HCT116 (cell line): ENCODE results near the gene GAP43. TPM values are rescaled to one million over a fixed set of nuclear protein-coding genes. Genes with fewer than 3 reads are reported as not detected.

Experiments
- ATAC-seq: fragments of 200-7000 bp; cut with Tn5 transposase; 2 replicates; pipeline ENCODE4 v1.9.1; 2020; ENCODE audit warnings: mild to moderate bottlenecking, moderate library complexity
- BruUV-seq: library from RNA; stranded (reverse); fragments of 400-500 nt; replicated peaks from 2 replicates; lab custom pipeline; 2021; lab: Mats Ljungman, UMichigan
- CTCF ChIA-PET: fragments of 300-600 bp; sonication (Branson Sonifier 250); formaldehyde crosslinking; loops from one replicate; lab custom pipeline; 2021; ENCODE audit warnings: antibody characterized with exemption; lab: Charles Lee
- POLR2A ChIA-PET: fragments of 300-600, 350-600 bp; sonication (Branson Sonifier 250); formaldehyde crosslinking; loops from one replicate; lab custom pipeline; 2021; ENCODE audit warnings: antibody characterized with exemption; lab: Charles Lee
- RAD21 ChIA-PET, 2 experiments: fragments of 300-600 bp; sonication (Branson Sonifier 250); formaldehyde crosslinking; loops; one replicate each; lab custom pipeline; 2023; ENCODE audit warnings: low total read pairs in 2 of 2; ENCODE audit not compliant: uncharacterized antibody in 2 of 2, unreplicated experiment in 2 of 2, low non-redundant PET in 1 of 2; lab: Charles Lee
- DNase-seq: peaks from one replicate; pipeline ENCODE4 v3.0.0-alpha.2; 2010; ENCODE audit warnings: low read depth, low spot score
- H2AFZ ChIP-seq: fragments of 200-600 bp; shearing (Covaris generic), sonication (generic); 2 replicates; pipeline ENCODE4 v1.6.1; 2017; ENCODE audit warnings: low read depth, mixed run types, mixed read lengths, antibody characterized with exemption, low read length; ENCODE audit not compliant: poor library complexity, severe bottlenecking
- H3K27ac ChIP-seq: 2 replicates; pipeline ENCODE4 v1.5.1; 2012; ENCODE audit warnings: low read depth, low read length
- H3K27me3 ChIP-seq: fragments of 200-600 bp; sonication (generic); 2 replicates; pipeline ENCODE4 v1.6.1; 2016; ENCODE audit warnings: mixed run types, low read length, mixed read lengths; ENCODE audit not compliant: insufficient read depth
- H3K36me3 ChIP-seq, 2 experiments: fragments of 200-500 bp in 1 of 2; fragments of 200-600 bp in 1 of 2; sonication (Bioruptor generic) in 1 of 2; sonication (generic) in 1 of 2; 2 replicates each; pipeline versions ENCODE4 v1.5.1 to v1.6.1; 2014 to 2016; ENCODE audit warnings: low read length in 2 of 2, inconsistent platforms in 1 of 2, mixed read lengths in 1 of 2, mixed run types in 1 of 2; ENCODE audit not compliant: insufficient read depth in 2 of 2, control insufficient read depth in 1 of 2
- H3K4me1 ChIP-seq, 2 experiments: fragments of 200-600 bp in 1 of 2; sonication (generic) in 1 of 2; 2 replicates each; pipeline versions ENCODE4 v1.5.1 to v1.6.1; 2012 to 2017; ENCODE audit warnings: low read length in 2 of 2, inconsistent platforms in 1 of 2, mild to moderate bottlenecking in 1 of 2, mixed read lengths in 1 of 2, mixed run types in 1 of 2, moderate library complexity in 1 of 2; ENCODE audit not compliant: insufficient read depth in 2 of 2, control insufficient read depth in 1 of 2
- H3K4me2 ChIP-seq: fragments of 200-600 bp; sonication (generic); 2 replicates; pipeline ENCODE4 v1.6.1; 2017; ENCODE audit warnings: mixed run types, low read length, mixed read lengths
- H3K4me3 ChIP-seq, 2 experiments: fragments of 200-600 bp in 1 of 2; sonication (generic) in 1 of 2; replicated peaks in 1 of 2; 2 replicates each; pipeline ENCODE4 v1.5.1; 2011 to 2016; ENCODE audit warnings: low read length in 2 of 2, control low read depth in 1 of 2, low read depth in 1 of 2, mild to moderate bottlenecking in 1 of 2, mixed read lengths in 1 of 2, mixed run types in 1 of 2
- H3K79me2 ChIP-seq: fragments of 200-600 bp; sonication (generic); 2 replicates; pipeline ENCODE4 v1.6.1; 2017; ENCODE audit warnings: mild to moderate bottlenecking, mixed run types, low read length, moderate library complexity, mixed read lengths; ENCODE audit not compliant: insufficient read depth
- H3K9ac ChIP-seq: fragments of 200-600 bp; sonication (generic); 2 replicates; pipeline ENCODE4 v1.6.1; 2016; ENCODE audit warnings: low read length, mixed read lengths
- H3K9me2 ChIP-seq: fragments of 200-600 bp; sonication (generic), shearing (Covaris generic); 2 replicates; pipeline ENCODE4 v1.6.1; 2017; ENCODE audit warnings: mixed run types, mild to moderate bottlenecking, moderate library complexity; ENCODE audit not compliant: insufficient read depth
- H3K9me3 ChIP-seq, 2 experiments: fragments of 200-500 bp in 1 of 2; fragments of 200-600 bp in 1 of 2; sonication (Bioruptor generic) in 1 of 2; sonication (generic) in 1 of 2; 2 replicates each; pipeline ENCODE4 v1.6.1; 2014 to 2017; ENCODE audit warnings: low read length in 2 of 2, mixed read lengths in 2 of 2, inconsistent platforms in 1 of 2, low read depth in 1 of 2, mild to moderate bottlenecking in 1 of 2, mixed run types in 1 of 2, moderate library complexity in 1 of 2; ENCODE audit not compliant: control insufficient read depth in 1 of 2, insufficient read depth in 1 of 2
- H4K20me1 ChIP-seq: fragments of 200-600 bp; sonication (generic), shearing (Covaris generic); 2 replicates; pipeline ENCODE4 v1.6.1; 2017; ENCODE audit warnings: mixed run types, mild to moderate bottlenecking, moderate library complexity; ENCODE audit not compliant: insufficient read depth
- ATF3 ChIP-seq: IDR thresholded peaks from 2 replicates; pipeline ENCODE4 v1.6.1; 2012
- CBX3 ChIP-seq: IDR thresholded peaks from 2 replicates; pipeline ENCODE4 v1.6.1; 2012; ENCODE audit warnings: low read depth
- CEBPB ChIP-seq: IDR thresholded peaks from 2 replicates; pipeline ENCODE4 v1.6.1; 2012; ENCODE audit warnings: low read depth
- EGR1 ChIP-seq: IDR thresholded peaks from 2 replicates; pipeline ENCODE4 v1.6.1; 2012; ENCODE audit warnings: low read depth
- EZH2phosphoT487 ChIP-seq: fragments of 200-600 bp; IDR thresholded peaks from 2 replicates; pipeline ENCODE4 v1.6.1; 2018; ENCODE audit warnings: antibody characterized with exemption, borderline replicate concordance
- FOSL1 ChIP-seq: IDR thresholded peaks from 2 replicates; pipeline ENCODE4 v1.6.1; 2012; ENCODE audit warnings: low read depth
- JUND ChIP-seq: IDR thresholded peaks from 2 replicates; pipeline ENCODE4 v1.6.1; 2012
- MAX ChIP-seq: IDR thresholded peaks from 2 replicates; pipeline ENCODE4 v1.6.1; 2012
- POLR2AphosphoS5 ChIP-seq: IDR thresholded peaks from 2 replicates; pipeline ENCODE4 v1.6.1; 2011; ENCODE audit warnings: mild to moderate bottlenecking, low read depth, low read length, moderate library complexity
- SIN3A ChIP-seq: IDR thresholded peaks from 2 replicates; pipeline ENCODE4 v1.6.1; 2012; ENCODE audit warnings: low read depth
- SP1 ChIP-seq: IDR thresholded peaks from 2 replicates; pipeline ENCODE4 v1.6.1; 2012; ENCODE audit warnings: low read depth
- SRF ChIP-seq: IDR thresholded peaks from 2 replicates; pipeline ENCODE4 v1.6.1; 2012; ENCODE audit warnings: low read depth
- ZBTB33 ChIP-seq: IDR thresholded peaks from 2 replicates; pipeline ENCODE4 v1.6.1; 2011; ENCODE audit warnings: mild to moderate bottlenecking, low read length, moderate library complexity; ENCODE audit not compliant: insufficient replicate concordance; ENCODE audit errors: extremely low read depth
- ZFX ChIP-seq: fragments of 450-650 bp; IDR thresholded peaks from 2 replicates; pipeline ENCODE4 v1.6.1; 2017
- ZNF274 ChIP-seq: fragments of 200-500 bp; sonication (Bioruptor generic); IDR thresholded peaks from 2 replicates; pipeline ENCODE4 v1.6.1; 2014; ENCODE audit warnings: mild to moderate bottlenecking, low read depth, low read length, inconsistent platforms
- intact Hi-C: fragments of 100-400 bp; cut with micrococcal nuclease; formaldehyde crosslinking; loops from 2 replicates; pipeline ENCODE4 v1.10.0; 2022
- total RNA-seq: library from RNA; stranded (reverse); gene quantifications from one replicate; pipeline ENCODE4 v1.2.1, GENCODE V29; 2021; ENCODE audit not compliant: unreplicated experiment

The GAP43 gene
- total RNA-seq, 1 experiment from 2014 or later, result not detected

GRCh38 chr3:115646027-115646690 lies 22.8 kb downstream of the GAP43 start:
- Histone ChIP-seq H3K9ac (no peak overlapping the region), H3K79me2 (no peaks in the 10 kb centered on the region), H3K4me3 (no peak overlapping the region), H3K4me1 (0 out of 4 replicates have a peak, but pooled peaks cover 0 to 3% of the 10 kb centered on the region in 2 experiments), H2AFZ (no peak overlapping the region), H3K9me3 (no peaks in the 10 kb centered on the region), H3K36me3 (no peaks in the 10 kb centered on the region), H3K4me2 (no peak overlapping the region), H3K27ac (no peak overlapping the region), H4K20me1 (no peaks in the 10 kb centered on the region), H3K9me2 (no peaks in the 10 kb centered on the region), H3K27me3 (no peaks in the 10 kb centered on the region)
- intact Hi-C loops, result no loop called here
- RAD21 ChIA-PET, result no interaction called here
- POLR2A ChIA-PET, result no interaction called here
- CTCF ChIA-PET, result no interaction called here
- TF ChIP-seq SRF (no peak), FOSL1 (no peak), CEBPB (no peak), SIN3A (no peak), ZFX (no peak), MAX (no peak), CBX3 (no peak), ZBTB33 (no peak), ZNF274 (no peak), EZH2phosphoT487 (no peak), SP1 (no peak), POLR2AphosphoS5 (no peak), JUND (no peak), ATF3 (no peak), EGR1 (no peak)
- DNase-seq (no peak), ATAC-seq (no peak)
- no TSS peak for BruUV-seq
